Femur (tissue), 1 donor: ENCODE data around the gene PJVK.

Experiments used
- DNase-seq: peaks from one replicate; pipeline ENCODE4 v3.0.0-alpha.2; 2017

PJVK gene

DNA sequence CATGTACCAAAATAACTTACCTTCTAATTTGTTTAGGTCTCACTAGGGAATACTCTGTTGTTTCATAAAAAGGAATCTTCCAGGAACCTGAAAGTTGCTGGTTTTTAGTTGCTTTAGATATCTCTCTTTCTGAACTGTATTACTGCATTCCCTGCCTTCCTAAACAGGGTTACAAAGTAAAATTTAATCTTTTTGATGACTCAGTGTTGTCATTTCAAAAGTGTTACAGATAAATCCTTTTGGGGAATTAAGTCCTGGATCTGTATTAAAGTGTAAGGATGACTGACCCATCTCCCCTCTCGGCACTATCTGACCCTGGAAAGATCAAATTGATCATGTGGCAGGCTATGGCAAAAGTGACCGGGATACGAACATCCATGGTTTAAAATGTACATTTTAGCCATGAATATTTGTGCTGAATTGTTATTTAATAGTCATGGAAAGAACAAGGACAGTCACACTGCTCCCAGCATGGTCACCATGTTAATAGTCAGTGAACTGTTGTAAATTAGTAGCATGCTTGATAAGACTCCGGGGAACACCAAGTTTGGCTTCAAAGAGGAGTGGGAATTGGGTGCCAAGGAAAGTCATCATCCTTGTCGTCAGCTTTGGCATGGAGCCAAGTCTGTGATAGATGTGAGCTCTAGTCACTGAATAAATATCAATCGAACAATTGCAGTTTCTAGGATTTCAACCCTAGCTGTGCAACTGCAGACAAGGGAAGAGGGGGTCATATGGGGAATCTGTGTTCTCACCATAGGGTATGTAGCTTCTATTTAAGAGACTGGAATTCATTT lies 33.3 kb downstream of the PJVK start:
- no peak for DNase-seq

- no peak for DNase-seq
These were observed 34.2 kb downstream of the PJVK start for GRCh38 chr2:178485356-178485755.

DNA sequence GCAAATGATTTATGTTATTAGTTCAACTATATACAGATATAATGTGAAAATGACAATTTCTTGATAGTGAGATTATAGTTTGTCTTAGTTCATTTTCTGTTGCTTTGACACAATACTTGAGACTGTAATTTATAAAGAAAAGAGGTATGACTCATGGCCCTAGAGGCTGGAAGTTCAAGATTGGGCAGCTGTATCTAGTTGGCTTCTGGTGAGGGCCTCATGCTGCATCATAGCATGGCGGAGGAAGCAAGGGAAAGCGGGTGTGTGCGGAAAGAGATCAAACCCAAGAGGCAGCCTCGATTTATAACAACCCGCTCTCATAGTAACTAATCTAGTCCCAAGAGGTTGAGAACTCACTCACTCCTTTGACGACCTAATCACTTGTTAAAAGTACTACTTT lies 40.4 kb downstream of the PJVK start:
- DNase-seq, result no peak

- DNase-seq, result no peak
These were observed 44.9 kb downstream of the PJVK start for GRCh38 chr2:178496049-178496448.

GRCh38 chr2:178498137-178498536 lies 47.0 kb downstream of the PJVK start:
- no peak for DNase-seq

GRCh38 chr2:178499640-178500039 lies 48.5 kb downstream of the PJVK start:
- no peak for DNase-seq

- DNase-seq, result no peak
These were observed 51.6 kb downstream of the PJVK start for GRCh38 chr2:178502751-178503150.

GRCh38 chr2:178506101-178506500 lies 54.9 kb downstream of the PJVK start:
- DNase-seq, result no peak

DNA sequence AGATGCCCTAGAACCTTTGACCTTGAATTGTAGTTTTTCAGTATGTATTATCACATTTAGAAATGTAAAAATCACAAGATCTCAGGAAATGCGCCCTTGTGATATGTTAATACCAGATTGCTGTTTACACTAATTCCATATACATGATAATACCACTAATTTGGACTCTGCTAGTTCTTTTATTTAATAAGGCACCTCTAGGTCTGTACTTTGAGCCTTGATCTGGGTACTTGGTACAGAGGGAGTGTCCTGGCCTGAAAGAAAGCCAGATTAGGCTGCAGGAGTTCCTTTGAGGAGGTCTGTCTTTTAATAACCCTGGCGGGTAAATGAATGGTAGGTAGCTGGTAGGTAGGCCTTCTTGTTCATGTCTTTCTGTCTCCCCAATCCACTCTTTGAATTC lies 55.3 kb downstream of the PJVK start:
- no peak for DNase-seq

GRCh38 chr2:178506949-178507348 lies 55.8 kb downstream of the PJVK start:
- no peak for DNase-seq

DNA sequence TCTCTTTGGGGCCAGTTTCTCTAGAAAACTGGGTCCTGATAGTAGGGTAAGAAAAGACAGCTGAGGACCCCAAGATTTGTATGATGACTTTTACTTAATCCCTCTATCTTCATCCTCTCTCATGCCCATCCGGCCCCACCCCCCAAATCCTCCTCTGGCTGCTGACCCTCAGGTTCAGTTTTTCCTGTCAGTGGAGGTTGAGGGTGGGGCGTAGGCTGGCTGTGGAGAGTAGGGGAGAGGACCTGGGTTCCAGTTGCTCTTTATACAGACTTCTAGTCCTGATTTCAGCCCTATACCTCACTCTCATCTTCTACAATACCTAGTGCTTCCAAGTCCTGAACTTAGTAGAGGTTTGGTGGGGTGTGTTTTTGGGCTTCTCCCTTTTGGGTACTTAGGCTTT lies 57.5 kb downstream of the PJVK start:
- no peak for DNase-seq

DNA sequence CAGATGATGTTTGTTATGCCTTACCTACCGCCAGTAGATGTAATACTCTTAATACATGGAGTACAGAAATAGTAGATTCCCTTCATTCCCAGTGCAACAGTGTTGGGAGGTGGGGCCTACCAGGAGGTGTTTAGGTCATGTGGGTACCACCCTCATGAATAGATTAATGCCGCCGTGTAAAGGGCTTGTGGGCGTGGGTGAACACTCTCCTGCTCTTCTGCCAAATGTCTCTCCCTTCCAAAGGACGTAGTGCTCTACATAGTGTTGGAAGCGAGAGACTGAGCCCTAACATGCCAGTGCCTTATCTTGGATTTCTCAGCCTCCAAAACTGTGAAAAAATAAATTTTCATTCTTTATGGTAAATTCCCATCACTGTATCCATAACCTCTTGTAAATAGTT lies 59.2 kb downstream of the PJVK start:
- no peak for DNase-seq
